SK-N-SH treated with all-trans-retinoic acid at 6 μM for 48 hours (cell line): Measurements from ENCODE around the gene EXOC8.

Experiments
- RARB ChIP-seq: fragments of 250-450 bp; sonication (Bioruptor Pico); IDR thresholded peaks from 2 replicates; pipeline ENCODE4 v1.8.0; 2021; ENCODE audit warnings: mild to moderate bottlenecking, moderate library complexity
- SNAI2 ChIP-seq: fragments of 250-450 bp; sonication (Bioruptor Pico); IDR thresholded peaks from 2 replicates; pipeline ENCODE4 v1.5.0; 2020; ENCODE audit warnings: mild to moderate bottlenecking, moderate library complexity
- ZFP3 ChIP-seq: fragments of 250-450 bp; sonication (Bioruptor Pico); IDR thresholded peaks from 2 replicates; pipeline ENCODE4 v1.5.0; 2020; ENCODE audit warnings: mild to moderate bottlenecking, moderate library complexity
- ZNF8 ChIP-seq: fragments of 450-650 bp; formaldehyde crosslinking; IDR thresholded peaks from 2 replicates; pipeline ENCODE4 v1.5.0; 2020; ENCODE audit warnings: mild to moderate bottlenecking, moderate library complexity
- TF ChIP-seq, protein P1 (sequence below): fragments of 250-450 bp; sonication (Bioruptor Pico); IDR thresholded peaks from 2 replicates; pipeline ENCODE4 v1.8.0; 2020; ENCODE audit warnings: mild to moderate bottlenecking, moderate library complexity, borderline replicate concordance
- TF ChIP-seq, protein P2 (sequence below): fragments of 250-450 bp; sonication (Bioruptor Pico); IDR thresholded peaks from 2 replicates; pipeline ENCODE4 v1.5.1; 2021; ENCODE audit warnings: mild to moderate bottlenecking, moderate library complexity
- TF ChIP-seq, protein P3 (sequence below): fragments of 250-450 bp; sonication (Bioruptor Pico); IDR thresholded peaks from 2 replicates; pipeline ENCODE4 v1.5.1; 2020; ENCODE audit warnings: low read depth, mild to moderate bottlenecking, moderate library complexity
- TF ChIP-seq, protein P4 (sequence below): fragments of 250-450 bp; sonication (Bioruptor Pico); IDR thresholded peaks from 2 replicates; pipeline ENCODE4 v1.5.0; 2020; ENCODE audit warnings: mild to moderate bottlenecking, moderate library complexity

- no peak for TF ChIP-seq RARB (CRISPR knock-in tag)
- TF ChIP-seq, protein P1, sequence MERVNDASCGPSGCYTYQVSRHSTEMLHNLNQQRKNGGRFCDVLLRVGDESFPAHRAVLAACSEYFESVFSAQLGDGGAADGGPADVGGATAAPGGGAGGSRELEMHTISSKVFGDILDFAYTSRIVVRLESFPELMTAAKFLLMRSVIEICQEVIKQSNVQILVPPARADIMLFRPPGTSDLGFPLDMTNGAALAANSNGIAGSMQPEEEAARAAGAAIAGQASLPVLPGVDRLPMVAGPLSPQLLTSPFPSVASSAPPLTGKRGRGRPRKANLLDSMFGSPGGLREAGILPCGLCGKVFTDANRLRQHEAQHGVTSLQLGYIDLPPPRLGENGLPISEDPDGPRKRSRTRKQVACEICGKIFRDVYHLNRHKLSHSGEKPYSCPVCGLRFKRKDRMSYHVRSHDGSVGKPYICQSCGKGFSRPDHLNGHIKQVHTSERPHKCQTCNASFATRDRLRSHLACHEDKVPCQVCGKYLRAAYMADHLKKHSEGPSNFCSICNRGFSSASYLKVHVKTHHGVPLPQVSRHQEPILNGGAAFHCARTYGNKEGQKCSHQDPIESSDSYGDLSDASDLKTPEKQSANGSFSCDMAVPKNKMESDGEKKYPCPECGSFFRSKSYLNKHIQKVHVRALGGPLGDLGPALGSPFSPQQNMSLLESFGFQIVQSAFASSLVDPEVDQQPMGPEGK (CRISPR knock-in tag) = no peak
- TF ChIP-seq SNAI2 (CRISPR knock-in tag) = no peak
- TF ChIP-seq, protein P2, sequence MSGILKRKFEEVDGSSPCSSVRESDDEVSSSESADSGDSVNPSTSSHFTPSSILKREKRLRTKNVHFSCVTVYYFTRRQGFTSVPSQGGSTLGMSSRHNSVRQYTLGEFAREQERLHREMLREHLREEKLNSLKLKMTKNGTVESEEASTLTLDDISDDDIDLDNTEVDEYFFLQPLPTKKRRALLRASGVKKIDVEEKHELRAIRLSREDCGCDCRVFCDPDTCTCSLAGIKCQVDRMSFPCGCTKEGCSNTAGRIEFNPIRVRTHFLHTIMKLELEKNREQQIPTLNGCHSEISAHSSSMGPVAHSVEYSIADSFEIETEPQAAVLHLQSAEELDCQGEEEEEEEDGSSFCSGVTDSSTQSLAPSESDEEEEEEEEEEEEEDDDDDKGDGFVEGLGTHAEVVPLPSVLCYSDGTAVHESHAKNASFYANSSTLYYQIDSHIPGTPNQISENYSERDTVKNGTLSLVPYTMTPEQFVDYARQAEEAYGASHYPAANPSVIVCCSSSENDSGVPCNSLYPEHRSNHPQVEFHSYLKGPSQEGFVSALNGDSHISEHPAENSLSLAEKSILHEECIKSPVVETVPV (CRISPR knock-in tag) = no peak
- TF ChIP-seq ZNF8 (CRISPR knock-in tag) = no peak
- TF ChIP-seq, protein P3, sequence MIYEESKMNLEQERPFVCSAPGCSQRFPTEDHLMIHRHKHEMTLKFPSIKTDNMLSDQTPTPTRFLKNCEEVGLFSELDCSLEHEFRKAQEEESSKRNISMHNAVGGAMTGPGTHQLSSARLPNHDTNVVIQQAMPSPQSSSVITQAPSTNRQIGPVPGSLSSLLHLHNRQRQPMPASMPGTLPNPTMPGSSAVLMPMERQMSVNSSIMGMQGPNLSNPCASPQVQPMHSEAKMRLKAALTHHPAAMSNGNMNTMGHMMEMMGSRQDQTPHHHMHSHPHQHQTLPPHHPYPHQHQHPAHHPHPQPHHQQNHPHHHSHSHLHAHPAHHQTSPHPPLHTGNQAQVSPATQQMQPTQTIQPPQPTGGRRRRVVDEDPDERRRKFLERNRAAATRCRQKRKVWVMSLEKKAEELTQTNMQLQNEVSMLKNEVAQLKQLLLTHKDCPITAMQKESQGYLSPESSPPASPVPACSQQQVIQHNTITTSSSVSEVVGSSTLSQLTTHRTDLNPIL (CRISPR knock-in tag) = no peak
- no peak for TF ChIP-seq ZFP3 (CRISPR knock-in tag)
- TF ChIP-seq, protein P4, sequence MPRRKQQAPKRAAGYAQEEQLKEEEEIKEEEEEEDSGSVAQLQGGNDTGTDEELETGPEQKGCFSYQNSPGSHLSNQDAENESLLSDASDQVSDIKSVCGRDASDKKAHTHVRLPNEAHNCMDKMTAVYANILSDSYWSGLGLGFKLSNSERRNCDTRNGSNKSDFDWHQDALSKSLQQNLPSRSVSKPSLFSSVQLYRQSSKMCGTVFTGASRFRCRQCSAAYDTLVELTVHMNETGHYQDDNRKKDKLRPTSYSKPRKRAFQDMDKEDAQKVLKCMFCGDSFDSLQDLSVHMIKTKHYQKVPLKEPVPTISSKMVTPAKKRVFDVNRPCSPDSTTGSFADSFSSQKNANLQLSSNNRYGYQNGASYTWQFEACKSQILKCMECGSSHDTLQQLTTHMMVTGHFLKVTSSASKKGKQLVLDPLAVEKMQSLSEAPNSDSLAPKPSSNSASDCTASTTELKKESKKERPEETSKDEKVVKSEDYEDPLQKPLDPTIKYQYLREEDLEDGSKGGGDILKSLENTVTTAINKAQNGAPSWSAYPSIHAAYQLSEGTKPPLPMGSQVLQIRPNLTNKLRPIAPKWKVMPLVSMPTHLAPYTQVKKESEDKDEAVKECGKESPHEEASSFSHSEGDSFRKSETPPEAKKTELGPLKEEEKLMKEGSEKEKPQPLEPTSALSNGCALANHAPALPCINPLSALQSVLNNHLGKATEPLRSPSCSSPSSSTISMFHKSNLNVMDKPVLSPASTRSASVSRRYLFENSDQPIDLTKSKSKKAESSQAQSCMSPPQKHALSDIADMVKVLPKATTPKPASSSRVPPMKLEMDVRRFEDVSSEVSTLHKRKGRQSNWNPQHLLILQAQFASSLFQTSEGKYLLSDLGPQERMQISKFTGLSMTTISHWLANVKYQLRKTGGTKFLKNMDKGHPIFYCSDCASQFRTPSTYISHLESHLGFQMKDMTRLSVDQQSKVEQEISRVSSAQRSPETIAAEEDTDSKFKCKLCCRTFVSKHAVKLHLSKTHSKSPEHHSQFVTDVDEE (CRISPR knock-in tag) = no peak
Observed at GRCh38 chr1:231347961-231348360, 10.3 kb upstream of the EXOC8 start.
